GM21717 (cell line): ENCODE measurements around the gene CLIP2.
"Not testable (repeated sequence)": the region's sequence is repeated elsewhere in the genome, so short reads cannot be mapped to it uniquely, and the experiment has no call there.

Experiments used
- ATAC-seq: cut with Tn5 transposase; IDR thresholded peaks from one replicate; pipeline ENCODE4 v1.9.1; 2021; ENCODE audit warnings: mild to moderate bottlenecking, moderate library complexity; ENCODE audit not compliant: unreplicated experiment

CLIP2 gene

DNA sequence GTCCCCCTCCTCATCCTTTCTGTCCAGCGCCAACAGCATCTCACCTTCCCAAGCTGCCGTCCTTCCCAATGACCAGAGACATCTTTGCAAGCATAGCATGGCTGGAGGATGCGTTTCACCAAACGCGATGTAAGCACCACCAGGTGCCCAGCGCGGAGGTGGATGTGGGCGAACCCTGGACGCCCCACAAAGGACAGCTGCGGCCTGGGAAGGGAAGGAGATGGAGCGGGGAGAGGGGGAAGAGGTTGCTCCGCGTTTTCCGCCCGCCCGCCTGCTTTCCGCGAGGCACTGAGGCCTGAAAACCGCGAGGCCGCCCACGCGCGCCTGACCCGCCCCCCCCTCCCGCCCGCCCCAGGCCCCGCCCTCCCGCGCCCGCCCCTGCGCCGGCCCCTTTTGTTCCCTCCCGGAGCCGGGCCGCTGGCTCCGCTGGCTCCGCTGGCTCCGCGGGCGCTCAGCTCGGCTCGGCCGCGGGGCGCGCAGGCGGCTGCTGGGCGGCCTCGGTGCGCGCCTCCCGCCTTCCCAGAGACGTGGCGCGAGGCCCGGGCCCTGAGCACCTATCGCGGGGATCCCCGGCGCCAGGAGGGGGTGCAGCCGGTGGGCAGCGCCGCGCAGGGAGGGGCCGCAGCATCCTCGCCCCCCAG is at the start of gene CLIP2:
Gene CLIP2 (plus strand): TSS at position 390 of the 641 bp plus-strand sequence. CDS start 28,140 bp downstream, outside the sequence.
- peak; percentile 31 for ATAC-seq

DNA sequence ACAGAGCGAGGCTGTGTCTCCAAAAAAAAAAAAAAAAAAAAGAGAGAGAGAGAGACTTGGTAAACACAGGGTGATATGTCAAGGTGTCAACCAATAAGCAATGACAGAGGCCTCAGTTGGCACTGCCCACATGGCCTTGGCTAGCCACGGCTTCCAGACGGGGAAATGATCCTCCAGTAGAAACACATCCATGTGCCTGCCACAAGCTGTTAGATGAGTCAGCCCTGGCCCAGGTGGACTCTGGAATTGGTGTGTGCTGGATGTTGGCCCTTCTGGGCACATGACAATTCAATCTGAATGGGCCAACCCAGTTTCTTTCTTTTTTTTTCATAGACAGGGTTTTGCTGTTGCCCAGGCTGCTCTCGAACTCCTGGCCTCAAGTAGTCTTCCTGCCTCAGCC is 48.7 kb upstream of the CLIP2 start:
- no peak for ATAC-seq

GRCh38 chr7:74242122-74242443 is 47.1 kb upstream of the CLIP2 start:
- no peak for ATAC-seq

DNA sequence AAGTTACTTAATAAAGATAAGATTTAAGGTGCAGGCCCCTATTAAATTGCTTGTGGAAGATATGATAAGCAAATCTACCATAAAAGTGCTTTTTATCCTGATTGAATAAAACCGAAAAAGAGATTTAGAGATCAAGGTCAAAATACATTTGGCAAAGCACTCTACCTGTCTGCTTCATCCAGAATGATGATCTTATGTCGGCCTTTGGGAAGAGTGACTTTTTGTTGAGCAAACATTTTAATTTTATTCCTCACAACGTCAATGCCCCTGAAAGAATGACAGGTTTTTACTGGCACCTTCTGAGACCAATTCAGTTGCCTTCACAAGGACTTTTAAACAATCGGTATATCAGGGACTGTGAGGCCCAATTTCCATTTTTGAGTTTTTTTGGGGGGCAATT is 42.7 kb upstream of the CLIP2 start:
- no peak for ATAC-seq

DNA sequence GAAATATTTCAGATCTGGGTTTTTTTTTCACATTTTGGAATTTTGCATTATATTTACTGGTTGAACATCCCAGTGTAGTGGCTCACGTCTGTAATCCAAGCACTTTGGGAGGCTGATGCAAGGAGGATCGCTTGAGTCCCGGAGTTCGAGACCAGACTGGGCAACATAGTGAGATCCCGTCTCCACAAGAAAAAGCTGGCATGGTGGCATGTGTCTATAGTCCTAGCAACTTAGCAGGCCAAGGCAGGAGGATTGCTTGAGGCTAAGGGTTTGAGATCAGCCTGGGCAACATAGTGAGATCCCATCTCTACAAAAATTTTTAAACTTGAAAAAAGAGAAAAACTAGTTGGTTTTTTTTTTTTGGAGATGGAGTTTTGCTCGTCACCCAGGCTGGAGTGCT is 41.1 kb upstream of the CLIP2 start:
- ATAC-seq: no peak

- ATAC-seq: not testable (repeated sequence)
Observed at GRCh38 chr7:74249058-74249457, 40.1 kb upstream of the CLIP2 start.

GRCh38 chr7:74252893-74253292 is 36.3 kb upstream of the CLIP2 start:
- no peak for ATAC-seq

DNA sequence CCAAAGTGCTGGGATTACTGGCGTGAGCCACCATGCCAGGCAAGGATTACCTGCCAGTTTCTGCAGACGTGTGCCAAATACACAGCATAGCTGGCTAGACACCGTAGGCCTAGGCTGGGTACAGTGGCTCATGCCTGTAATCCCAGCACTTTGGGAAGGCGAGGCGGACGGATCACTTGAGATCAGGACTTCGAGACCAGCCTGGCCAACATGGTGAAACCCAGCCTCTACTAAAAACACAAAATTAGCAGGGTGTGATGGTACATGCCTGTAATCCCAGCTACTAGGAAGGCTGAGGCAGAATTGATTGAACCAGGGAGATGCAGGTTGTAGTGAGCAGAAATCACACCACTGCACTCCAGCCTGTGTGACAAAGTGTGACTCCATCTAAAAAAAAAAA is 35.9 kb upstream of the CLIP2 start:
- ATAC-seq: no peak

DNA sequence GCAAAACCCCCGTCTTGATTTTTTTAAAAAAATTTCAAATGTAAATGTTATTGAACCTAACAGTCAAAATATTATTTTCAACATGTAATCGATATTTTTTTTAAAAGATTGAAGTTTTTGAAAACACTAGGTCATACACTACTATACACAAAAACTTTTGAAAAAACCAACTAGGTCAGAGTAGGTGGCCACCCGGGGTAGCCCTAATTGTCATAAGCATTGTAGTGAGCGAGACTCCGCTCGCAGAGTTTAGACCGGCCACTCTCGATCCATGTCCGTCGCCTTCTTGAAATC is 35.4 kb upstream of the CLIP2 start:
- ATAC-seq: peak; percentile 6

DNA sequence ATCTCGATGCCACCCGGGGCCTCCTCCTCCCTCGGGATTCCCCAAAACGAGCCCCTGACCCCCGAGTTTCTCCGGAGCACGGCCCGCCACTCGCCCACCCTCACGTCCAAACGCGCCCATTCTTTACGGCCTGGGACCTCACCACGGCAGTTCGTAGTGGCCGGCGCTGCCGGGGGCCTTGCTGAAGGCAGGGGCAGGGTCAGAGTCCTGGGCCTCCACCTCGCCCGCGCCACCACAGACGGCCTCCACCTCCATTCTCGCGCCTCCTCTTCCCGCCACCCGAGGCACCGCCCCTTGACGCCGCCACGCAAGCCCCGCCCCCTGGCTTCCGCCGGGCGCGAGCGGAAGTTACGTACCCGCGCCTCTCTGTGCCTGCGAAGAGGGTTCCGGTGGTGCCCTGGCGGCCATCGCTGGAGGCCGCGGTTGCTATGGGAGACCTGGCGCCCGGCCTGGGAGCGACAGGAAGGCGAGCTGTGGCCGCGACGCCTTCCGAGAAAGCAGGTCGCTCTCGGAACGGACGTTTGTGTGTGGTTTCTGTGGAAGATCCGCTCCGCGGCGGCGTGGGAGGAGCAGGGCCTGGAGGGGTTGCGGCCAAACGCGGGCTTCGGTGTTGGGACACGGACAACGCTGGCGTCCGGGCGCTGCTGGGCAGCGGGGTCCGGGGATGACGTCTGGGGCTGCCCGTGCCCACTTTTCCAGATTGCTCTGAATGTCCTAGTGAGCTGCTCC is 34.9 kb upstream of the CLIP2 start, which contains the start of gene RFC2:
Gene RFC2 (minus strand): TSS at position 271 of the 729 bp plus-strand sequence. CDS start 16 bp downstream, at position 255.
- ATAC-seq: peak; percentile 82

DNA sequence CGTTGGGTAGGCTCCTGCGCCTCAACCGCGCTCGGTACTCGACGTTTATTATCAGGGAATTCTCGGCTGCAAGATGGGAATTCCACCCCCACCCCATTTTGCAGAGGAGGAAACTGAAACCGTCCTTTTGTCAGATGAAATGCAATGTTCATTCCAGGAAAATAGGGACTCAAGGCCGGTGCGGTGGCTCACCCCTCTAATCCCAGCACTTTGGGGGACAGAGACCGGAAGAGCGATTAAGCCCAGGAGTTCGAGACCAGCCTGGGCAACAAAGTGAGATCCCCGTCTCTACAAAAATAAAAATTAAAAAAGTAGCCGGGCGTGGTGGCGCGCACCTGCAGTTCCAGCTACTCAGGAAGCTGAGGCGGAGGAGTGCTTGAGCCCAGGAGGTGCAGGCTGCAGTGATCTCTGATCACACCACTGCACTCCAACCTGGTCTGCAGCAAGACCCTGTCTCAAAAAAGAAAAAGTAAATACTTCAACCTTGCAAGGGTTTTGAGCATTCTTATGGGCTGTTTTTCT is 34.3 kb upstream of the CLIP2 start:
- no peak for ATAC-seq

DNA sequence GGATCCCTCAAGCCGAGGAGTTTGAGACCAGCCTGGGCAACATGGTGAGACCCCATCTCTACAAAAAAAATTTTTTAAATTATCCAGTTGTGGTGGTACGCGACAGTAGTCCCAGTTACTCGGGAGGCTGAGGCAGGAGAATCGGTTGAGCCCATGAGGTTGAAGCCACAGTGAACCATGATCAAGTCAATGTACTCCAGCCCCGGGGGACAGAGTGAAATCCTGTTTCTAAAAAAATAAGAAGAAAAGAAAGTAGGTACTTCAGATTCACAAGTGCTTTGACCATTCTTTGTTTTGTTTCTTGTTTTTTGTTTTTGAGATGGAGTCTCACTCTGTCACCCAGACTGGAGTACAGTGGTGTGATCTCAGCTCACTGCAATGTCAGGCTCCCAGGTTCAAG is 33.7 kb upstream of the CLIP2 start:
- not testable (repeated sequence) for ATAC-seq

- no peak for ATAC-seq
Observed at GRCh38 chr7:74256491-74257408, 32.5 kb upstream of the CLIP2 start.

GRCh38 chr7:74258639-74259038 is 30.6 kb upstream of the CLIP2 start:
- ATAC-seq: no peak

DNA sequence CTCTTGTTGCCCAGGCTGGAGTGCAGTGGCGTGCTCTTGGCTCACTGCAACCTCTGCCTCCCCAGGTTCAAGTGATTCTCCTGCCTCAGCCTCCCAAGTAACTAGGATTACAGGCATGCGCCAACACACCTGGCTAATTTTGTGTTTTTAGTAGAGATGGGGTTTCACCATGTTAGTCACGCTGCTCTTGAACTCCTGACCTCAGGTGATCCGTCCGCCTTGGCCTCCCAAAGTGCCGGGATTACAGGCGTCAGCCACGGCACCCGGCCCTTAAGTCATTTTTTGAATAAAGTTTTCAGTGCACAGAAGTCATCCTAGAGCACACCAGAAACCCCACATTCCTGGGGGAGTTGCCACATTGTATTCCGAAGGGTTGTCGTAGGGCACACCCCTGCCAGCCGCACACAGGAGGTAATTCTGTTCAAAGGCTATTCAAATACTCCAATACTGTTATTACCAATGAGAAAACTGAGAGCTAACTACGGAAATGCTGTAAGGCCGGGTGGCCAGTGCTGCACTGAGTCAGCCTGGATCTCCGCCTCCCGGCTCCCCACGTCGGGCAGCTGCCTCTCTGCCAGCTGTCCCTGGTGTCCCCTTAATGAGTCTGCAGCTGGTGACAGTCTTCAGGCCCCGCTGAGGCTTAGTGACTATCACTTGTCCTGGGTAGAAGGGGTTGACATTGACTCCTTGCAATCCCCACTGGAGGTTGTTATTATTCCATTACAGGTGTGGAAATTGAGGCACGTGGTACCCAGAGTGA is 26.4 kb upstream of the CLIP2 start:
- no peak for ATAC-seq

GRCh38 chr7:74263399-74264120 is 25.6 kb upstream of the CLIP2 start:
- ATAC-seq: no peak

DNA sequence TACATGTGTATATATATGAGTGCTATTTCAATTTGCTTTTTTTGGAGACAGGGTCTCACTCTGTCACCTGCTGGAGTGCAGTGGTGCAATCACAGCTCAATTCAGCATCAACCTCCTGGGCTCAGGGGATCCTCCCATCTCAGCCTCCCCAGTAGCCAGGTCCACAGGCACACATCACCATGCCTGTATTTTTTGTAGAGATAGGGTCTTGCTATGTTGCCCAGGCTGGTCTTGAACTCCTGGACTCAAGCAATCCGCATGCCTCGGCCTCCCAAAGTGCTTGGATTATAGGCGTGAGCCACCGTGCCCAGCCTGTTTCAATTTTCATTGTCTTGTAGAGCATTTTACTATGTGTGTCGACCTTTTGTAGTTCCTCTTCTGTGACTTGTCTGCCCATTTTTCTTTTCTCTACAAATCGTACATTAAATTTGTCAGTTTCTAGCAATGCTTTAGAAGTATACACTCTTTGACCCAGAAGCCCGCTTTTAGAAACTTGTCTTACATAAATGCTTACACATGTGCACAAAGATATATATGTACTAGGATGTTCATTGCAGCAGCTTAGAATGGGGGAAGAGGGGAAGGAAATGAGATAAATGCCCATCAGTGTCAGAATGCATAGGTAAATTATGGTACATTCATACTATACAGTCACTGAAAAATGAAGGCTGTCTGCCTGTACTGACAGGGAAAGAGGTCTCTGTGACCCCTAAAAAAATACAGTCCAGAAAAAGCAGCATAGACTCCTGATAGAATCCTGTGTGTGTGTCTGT is 22.8 kb upstream of the CLIP2 start:
- no peak for ATAC-seq

DNA sequence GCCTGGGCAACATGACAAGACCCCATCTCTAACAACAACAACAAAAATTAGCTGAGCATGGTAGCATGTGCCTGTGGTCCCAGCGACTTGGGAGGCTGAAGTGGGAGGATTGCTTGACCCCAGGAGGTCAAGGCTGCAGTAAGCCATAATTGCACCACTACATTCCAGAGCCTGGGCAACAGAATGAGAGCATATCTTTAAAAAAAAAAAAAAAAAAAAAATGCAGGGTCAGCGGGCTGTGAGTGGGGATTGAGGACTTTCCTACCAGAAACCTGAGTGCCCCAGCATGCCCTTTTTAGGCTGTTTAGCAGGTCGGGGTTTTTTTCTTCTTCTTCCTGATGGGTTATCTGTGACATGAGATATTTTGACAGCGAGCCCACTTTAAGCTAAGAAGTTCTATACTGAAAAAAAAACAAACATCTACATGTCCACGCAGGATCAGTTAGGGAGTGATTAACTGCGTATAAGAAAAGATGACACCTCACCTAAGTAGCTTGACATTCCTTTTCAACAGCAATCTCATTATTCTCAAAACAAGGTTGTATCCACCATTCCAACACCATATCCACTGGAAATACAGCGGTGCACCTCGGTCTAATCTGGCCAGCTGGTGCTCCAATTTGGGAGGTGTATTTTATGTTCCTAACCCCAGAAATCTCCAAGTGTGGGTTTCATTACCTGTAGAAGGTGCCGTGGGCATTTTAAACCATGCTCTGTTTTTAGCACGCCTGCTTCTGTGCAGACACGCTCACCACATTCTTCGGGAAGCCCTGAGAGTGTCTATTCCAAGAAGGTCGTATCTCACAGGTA is 21.2 kb upstream of the CLIP2 start:
- no peak for ATAC-seq
